ENCODE measurements around the gene LRP5.

LRP5 gene

DNA sequence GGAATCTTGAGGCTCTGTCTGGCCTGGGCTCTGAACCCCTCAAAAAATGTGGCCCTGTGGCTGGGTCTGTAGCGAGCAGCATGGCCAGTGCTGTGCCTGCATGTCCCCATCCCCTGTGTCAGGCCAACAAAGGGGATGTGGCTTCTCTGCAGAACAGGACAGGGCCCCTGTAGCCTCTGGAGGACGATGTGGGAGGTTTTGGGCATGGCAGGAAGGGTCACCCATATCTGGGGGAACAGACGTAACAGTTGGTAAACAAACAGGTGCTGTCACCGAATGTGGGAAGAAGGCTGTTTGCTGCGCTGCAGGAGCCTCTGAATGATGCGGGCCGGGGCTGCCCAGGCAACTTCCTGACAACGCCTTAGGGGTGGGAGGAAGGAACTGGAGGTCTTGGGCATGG lies 35.0 kb downstream of the LRP5 start:
- no peak for DNase-seq (ENCODE audit: low spot score)

DNA sequence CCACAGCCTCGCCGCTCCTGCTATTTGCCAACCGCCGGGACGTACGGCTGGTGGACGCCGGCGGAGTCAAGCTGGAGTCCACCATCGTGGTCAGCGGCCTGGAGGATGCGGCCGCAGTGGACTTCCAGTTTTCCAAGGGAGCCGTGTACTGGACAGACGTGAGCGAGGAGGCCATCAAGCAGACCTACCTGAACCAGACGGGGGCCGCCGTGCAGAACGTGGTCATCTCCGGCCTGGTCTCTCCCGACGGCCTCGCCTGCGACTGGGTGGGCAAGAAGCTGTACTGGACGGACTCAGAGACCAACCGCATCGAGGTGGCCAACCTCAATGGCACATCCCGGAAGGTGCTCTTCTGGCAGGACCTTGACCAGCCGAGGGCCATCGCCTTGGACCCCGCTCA lies 35.5 kb downstream of the LRP5 start:
- DNase-seq (ENCODE audit: low spot score): no peak

- DNase-seq (ENCODE audit: low spot score): no peak
Observed at GRCh38 chr11:68349461-68350249, 37.3 kb downstream of the LRP5 start.

GRCh38 chr11:68350759-68351449 lies 38.5 kb downstream of the LRP5 start:
- DNase-seq (ENCODE audit: low spot score): no peak

DNA sequence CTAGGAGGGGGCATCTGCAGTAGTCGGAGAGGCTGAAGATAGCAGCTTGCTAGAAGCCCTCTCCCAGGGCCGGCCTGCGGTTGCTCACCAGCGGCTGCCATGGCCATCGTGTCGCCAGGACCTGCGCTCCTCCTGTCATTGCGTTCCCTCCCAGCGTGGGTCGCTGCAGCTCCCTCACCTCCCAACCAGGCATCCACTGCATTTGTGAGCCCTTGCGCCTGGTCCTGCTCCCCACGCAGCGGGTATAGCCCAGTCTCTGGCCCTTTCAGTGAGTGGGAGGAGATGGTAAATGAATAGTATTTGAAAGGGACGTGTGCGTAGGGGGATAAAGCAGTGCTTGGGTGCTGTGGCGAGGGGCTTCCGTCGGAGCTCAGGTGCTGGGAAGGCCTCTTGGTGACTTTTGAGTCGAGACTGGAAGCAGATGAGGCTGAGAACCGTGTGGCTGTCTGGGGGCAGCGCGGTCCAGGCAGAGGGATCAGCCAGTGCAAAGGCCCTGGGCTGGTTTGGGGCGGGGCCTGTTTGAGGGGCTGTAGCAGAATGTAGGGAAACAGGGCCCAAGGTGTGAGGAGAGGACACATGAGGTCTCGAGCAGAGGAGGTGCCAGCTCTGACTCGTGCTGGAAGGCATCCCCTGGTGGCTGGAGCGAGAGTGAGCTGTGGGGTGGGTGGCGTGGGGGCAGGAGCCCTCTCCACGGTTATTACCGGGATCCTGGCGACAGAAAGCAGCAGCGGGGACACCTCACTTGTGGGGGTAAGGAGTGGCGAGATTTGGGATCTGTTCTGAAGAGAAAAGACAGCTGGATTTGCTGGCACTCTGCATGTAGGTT lies 39.3 kb downstream of the LRP5 start:
- DNase-seq (ENCODE audit: low spot score): no peak

GRCh38 chr11:68352591-68352990 lies 40.2 kb downstream of the LRP5 start:
- no peak for DNase-seq (ENCODE audit: low spot score)

GRCh38 chr11:68353118-68353517 lies 40.7 kb downstream of the LRP5 start:
- no peak for DNase-seq (ENCODE audit: low spot score)

DNA sequence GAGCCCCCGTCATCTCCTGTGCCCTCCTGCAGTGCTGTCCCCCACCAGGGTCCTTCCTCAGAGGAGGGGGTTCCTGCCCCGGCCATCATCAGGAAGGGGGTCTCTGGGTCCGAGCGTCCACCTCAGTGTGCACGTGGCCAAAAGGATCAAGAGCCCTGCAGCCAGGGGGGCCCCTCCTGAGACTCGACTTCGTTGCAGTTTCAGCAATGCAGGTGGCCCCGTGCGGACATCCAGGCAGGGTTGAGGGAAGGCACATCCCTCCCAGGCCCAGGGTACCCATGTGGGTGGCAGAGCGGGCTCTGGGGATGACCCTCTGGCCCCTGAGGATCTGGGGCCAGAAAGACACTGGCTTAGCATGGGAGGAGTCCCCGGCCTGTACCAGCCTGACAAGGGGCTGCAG lies 41.3 kb downstream of the LRP5 start:
- no peak for DNase-seq (ENCODE audit: low spot score)

- DNase-seq (ENCODE audit: low spot score): no peak
Observed at GRCh38 chr11:68354148-68354872, 41.9 kb downstream of the LRP5 start.

GRCh38 chr11:68355471-68355870 lies 43.1 kb downstream of the LRP5 start:
- no peak for DNase-seq (ENCODE audit: low spot score)

- DNase-seq (ENCODE audit: low spot score): no peak
Observed at GRCh38 chr11:68357568-68357967, 45.2 kb downstream of the LRP5 start.

GRCh38 chr11:68358416-68358815 lies 46.0 kb downstream of the LRP5 start:
- no peak for DNase-seq (ENCODE audit: low spot score)

DNA sequence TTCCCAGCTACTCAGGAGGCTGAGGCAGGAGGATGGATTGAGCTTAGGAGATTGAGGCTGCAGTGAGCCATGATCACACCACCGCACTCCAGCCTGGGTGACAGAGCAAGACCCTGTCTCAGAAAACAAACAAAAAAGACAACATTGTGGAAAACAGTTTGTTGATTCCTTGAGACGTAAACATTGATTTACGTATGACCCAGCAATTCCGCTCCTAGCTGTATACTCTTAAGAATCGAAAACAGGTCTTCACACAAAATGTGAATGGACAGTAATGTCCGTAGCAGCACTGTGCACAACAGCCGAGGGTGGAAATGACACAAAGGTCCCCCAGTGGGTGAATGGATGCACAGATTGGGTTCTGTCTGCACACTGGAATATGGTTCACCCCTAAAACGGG lies 49.3 kb downstream of the LRP5 start:
- no peak for DNase-seq (ENCODE audit: low spot score)

DNA sequence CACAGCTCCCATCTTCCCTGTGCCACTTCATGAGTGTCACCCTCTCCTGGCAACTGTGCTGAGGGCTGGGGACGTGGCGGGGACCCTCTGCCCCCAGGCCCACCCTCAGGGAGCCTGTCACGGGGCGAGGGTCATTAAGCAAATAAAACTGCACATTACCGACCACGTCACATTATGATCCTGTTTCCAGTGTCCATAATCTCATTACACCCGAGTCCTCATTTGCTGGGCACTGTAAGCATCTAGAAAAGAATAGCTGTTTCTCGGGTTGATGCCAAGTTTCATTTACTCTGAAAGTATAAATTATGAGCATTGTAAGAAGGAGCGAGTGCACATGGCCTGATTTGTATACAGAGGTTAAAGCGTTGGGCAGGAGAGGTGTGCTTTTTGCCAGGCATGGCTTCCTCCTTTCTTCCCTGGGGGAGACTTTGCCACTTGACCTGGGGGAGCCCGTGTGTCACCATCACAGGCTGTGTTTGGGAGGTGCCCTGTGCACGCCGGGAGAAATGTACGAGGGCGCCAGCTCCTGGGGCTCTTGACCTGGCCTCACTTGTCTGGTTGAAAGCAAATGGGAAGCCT lies 50.5 kb downstream of the LRP5 start:
- no peak for DNase-seq (ENCODE audit: low spot score)

DNA sequence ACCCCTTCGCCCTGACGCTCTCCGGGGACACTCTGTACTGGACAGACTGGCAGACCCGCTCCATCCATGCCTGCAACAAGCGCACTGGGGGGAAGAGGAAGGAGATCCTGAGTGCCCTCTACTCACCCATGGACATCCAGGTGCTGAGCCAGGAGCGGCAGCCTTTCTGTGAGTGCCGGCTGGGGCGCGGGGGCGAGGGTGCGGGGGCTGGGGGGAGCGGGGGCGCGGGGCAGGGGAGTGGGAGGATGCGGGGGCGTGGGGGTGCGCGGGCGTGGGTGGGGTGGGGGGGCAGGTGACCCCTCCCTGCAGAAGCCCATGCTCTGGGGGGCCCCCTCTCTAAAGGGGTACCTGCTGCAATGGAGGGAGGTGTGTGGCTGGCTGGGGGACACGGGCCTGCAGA lies 51.4 kb downstream of the LRP5 start:
- no peak for DNase-seq (ENCODE audit: low spot score)

- no peak for DNase-seq (ENCODE audit: low spot score)
Observed at GRCh38 chr11:68364581-68364980, 52.2 kb downstream of the LRP5 start.

DNA sequence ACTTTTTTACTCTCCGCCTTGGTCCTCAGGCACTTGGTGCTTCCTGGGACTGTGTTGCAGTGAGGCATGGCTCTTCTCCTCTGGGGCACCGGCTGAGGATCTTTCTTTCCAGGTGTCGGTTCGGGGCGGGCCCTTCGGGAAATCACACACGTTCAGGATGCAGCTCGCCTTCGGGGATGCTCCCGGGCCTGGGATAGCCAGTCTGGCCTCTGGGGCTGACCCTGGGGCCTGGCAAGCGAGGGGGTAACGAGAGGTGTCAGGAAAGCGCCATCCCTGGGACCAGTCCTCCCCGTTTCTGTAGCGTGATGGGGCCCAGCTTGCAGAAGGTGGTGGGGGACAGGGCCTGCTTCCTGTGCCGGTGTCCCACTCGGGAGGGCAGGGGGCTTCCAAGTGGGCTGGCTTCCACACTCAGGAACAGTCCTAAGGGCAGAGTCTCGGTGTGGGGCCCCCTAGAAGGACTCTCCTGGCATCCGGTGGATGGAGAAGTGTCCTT lies 53.6 kb downstream of the LRP5 start:
- DNase-seq (ENCODE audit: low spot score): no peak

- no peak for DNase-seq (ENCODE audit: low spot score)
Observed at GRCh38 chr11:68367252-68367651, 54.9 kb downstream of the LRP5 start.

DNA sequence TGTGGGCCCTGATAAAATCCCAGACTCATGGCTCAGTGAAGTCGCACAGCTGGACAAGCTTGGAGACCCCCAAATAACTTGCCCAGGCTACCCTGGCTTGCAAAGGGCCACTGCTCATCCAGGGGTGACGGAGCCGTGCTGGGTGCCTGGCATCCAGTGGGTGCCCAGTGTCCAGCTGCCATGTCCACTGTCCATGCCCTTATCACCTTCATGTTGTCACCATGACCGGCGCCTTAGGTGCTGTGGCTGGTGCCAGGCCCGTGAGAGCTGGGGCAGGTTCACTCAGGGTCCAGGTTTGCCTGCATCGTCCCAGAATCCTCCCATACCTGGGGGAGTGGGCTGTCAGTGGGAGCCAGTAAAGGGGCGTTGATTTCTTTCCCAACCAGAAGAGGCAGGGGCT lies 57.4 kb downstream of the LRP5 start:
- DNase-seq (ENCODE audit: low spot score): no peak

GRCh38 chr11:68370211-68371111 lies 58.1 kb downstream of the LRP5 start:
- DNase-seq (ENCODE audit: low spot score): no peak
